AG04450 (cell line): Measurements from ENCODE around the gene CCDC28B. TPM values are rescaled to one million over a fixed set of nuclear protein-coding genes. Genes with fewer than 3 reads are reported as not detected.

Source experiments
- CTCF ChIA-PET: fragments of 300-600, 350-600 bp; formaldehyde crosslinking; extraction: SDS; loops from one replicate; lab custom pipeline; 2022; ENCODE audit warnings: antibody characterized with exemption, inconsistent platforms; lab: Charles Lee
- POLR2A ChIA-PET: fragments of 350-600 bp; formaldehyde crosslinking; extraction: SDS; loops from one replicate; lab custom pipeline; 2021; ENCODE audit warnings: antibody characterized with exemption, inconsistent platforms; lab: Yijun Ruan, JAX
- DNase-seq: peaks from one replicate; pipeline ENCODE4 v3.0.0-alpha.2; 2011; ENCODE audit warnings: low read depth, low spot score
- H3K27ac ChIP-seq: one replicate; pipeline ENCODE4 v1.5.1; 2012; ENCODE audit warnings: low read depth, low read length, control low read depth
- H3K27me3 ChIP-seq: one replicate; pipeline ENCODE4 v1.6.0; 2012; ENCODE audit warnings: low read length; ENCODE audit not compliant: control insufficient read depth, insufficient read depth
- H3K4me3 ChIP-seq: 2 replicates; pipeline ENCODE4 v1.5.1; 2011; ENCODE audit warnings: mild to moderate bottlenecking, low read depth, low read length, control low read depth
- H3K9me3 ChIP-seq: 2 replicates; pipeline ENCODE4 v1.5.1; 2012; ENCODE audit warnings: low read length; ENCODE audit not compliant: control insufficient read depth, insufficient read depth
- polyA plus RNA-seq: library from polyadenylated mRNA; depleted of rRNA; stranded (reverse); fragments of >200 nt; gene quantifications from 2 replicates; pipeline ENCODE4 v1.2.3, GENCODE V29; 2011
- TF ChIP-seq, protein P1 (sequence below): IDR thresholded peaks from 2 replicates; pipeline ENCODE4 v1.5.1; 2011; ENCODE audit warnings: low read depth, low read length, control low read depth, inconsistent platforms

CCDC28B gene
- polyA plus RNA-seq, 1 experiment = 17.6 TPM

DNA sequence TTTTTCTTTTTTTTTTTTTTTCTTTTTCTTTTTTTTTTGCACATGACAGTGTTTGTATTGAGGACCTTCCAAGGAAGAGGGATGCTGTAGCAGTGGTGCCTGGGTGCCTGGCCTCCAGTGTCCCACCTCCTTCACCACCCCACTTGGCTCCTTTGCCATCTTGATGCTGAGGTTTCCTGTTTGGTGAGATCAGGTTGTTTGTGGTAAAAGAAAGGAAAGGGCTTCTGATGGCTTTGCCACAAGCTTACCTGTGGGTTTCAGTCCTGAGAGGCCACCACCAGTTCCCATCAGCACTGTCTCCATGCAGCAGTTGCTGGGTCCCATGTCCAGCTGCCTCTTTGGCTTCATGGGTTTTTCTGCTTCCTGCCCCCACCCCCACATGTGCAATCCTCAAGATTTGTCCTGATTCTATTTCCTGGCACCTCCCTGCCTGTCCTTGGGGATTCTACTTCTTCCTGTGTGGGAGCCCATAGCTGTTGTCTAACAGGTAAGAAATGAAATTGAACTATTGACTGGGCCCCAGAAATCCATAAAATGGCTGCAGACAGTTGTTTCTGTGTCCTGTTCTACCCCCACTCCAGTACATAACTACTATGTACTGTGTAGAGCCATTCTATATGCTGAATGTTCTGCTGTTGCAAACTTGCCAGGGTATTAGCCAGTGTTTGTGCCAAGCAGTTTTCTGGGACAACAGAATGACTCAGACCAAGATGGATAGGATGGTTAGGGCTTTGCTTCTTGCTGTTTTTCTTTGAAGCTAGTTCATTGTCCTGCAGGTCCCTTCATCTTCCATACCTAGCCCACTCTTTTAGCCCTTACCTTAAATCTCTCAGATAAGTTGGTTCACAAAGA is 4.2 kb upstream of the CCDC28B start:
- TF ChIP-seq, protein P1, sequence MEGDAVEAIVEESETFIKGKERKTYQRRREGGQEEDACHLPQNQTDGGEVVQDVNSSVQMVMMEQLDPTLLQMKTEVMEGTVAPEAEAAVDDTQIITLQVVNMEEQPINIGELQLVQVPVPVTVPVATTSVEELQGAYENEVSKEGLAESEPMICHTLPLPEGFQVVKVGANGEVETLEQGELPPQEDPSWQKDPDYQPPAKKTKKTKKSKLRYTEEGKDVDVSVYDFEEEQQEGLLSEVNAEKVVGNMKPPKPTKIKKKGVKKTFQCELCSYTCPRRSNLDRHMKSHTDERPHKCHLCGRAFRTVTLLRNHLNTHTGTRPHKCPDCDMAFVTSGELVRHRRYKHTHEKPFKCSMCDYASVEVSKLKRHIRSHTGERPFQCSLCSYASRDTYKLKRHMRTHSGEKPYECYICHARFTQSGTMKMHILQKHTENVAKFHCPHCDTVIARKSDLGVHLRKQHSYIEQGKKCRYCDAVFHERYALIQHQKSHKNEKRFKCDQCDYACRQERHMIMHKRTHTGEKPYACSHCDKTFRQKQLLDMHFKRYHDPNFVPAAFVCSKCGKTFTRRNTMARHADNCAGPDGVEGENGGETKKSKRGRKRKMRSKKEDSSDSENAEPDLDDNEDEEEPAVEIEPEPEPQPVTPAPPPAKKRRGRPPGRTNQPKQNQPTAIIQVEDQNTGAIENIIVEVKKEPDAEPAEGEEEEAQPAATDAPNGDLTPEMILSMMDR = no peak
- Histone ChIP-seq H3K27me3 (no peaks in the 10 kb centered on the region), H3K9me3 (no peaks in the 10 kb centered on the region), H3K4me3 (no peak overlapping the region), H3K27ac (no peak overlapping the region)
- no peak for DNase-seq
- POLR2A ChIA-PET = interaction anchor here (0.7 to 2.2 kb wide), 3 partner anchors 10 to 85 kb away, joined by 6 to 9 read pairs (median 7); no protein-coding TSS in a partner anchor
- CTCF ChIA-PET = interaction anchor here (1.1 kb wide), 1 partner anchor 19 kb away, joined by 3 read pairs; no protein-coding TSS in a partner anchor

DNA sequence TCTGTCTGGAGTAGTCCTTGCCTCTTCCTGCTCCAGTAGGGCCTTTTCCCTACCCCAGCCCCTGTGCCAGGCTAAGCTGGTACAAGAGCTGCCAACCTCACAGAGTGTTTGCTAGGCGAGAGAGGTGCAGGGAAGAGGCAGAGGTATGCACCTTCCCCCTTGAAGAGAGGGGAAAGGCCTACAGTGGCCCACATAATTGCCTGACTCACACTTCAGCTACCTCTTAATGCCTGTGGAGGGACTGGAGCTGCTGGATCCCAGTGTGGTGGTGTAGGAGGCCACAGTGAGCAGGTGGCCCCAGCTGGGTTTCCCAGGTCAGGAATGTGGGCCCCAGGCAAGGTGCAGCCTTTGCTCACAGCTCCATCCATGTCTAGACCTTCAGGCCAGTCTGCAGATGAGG is 3.3 kb upstream of the CCDC28B start:
- no peaks in the 10 kb centered on the region for H3K27me3 ChIP-seq
- TF ChIP-seq, protein P1 = no peak
- peak overlapping the region; percentile 21 for H3K27ac ChIP-seq
- no peak overlapping the region for H3K4me3 ChIP-seq
- CTCF ChIA-PET = no interaction called here
- no peaks in the 10 kb centered on the region for H3K9me3 ChIP-seq
- POLR2A ChIA-PET = interaction anchor here (1.7 to 2.2 kb wide), 2 partner anchors 10 to 17 kb away, joined by 7 to 9 read pairs; no protein-coding TSS in a partner anchor
- DNase-seq = no peak

DNA sequence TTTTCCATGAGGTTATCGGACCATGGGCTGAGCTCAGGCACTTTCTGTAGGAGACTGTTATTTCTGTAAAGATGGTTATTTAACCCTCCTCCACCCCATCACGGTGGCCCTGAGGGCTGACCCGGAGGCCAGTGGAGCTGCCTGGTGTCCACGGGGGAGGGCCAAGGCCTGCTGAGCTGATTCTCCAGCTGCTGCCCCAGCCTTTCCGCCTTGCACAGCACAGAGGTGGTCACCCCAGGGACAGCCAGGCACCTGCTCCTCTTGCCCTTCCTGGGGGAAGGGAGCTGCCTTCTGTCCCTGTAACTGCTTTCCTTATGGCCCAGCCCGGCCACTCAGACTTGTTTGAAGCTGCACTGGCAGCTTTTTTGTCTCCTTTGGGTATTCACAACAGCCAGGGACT is 2.6 kb upstream of the CCDC28B start:
- no peaks in the 10 kb centered on the region for H3K9me3 ChIP-seq
- TF ChIP-seq, protein P1 = no peak
- ChIA-PET POLR2A (interaction anchor here (1.7 to 2.2 kb wide), 2 partner anchors 11 to 17 kb away, joined by 7 to 9 read pairs; no protein-coding TSS in a partner anchor), CTCF (no interaction called here)
- no peaks in the 10 kb centered on the region for H3K27me3 ChIP-seq
- H3K4me3 ChIP-seq = no peak overlapping the region
- DNase-seq = no peak
- H3K27ac ChIP-seq = no peak overlapping the region

DNA sequence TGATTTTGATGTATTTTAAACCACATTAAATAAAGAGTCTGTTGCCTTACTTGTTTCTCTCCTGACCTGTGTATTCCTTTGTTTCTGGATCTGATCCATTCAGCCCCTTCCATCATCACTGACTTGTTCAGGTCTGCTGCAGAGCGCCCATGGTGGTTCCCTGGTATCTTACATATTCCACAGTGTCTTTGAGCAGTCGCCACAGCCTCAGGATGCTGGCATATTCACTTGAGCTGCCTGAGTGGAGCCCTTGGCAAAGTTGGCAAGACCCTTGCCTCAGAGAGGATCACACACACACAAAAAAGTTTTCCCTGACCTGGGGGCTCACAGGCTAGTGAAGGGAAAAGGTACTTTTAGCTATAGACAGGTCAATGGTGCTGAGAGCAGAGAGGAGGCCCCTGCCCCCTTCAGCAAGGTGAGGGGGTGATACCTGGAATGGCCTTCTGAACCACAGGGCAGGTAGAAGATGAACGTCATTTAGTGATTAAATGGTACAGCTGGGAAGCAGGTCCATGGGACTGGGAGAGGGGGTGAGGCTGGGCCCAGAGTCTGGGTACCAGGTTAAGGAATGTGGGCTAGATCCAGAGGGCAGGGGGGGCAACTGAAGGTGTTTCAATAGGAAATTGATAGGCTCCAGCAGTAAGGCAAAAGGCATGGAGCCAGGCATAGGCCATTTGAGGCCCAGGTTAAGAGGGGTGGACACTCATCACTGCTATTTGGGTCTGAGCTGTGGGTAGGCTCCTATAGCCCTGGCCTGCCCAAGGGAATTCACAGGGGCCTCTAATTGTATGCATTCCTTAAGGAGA is 2.0 kb upstream of the CCDC28B start:
- DNase-seq = no peak
- CTCF ChIA-PET = no interaction called here
- Histone ChIP-seq H3K9me3 (no peaks in the 10 kb centered on the region), H3K27me3 (no peaks in the 10 kb centered on the region), H3K4me3 (no peak overlapping the region), H3K27ac (peak overlapping the region; percentile 11)
- POLR2A ChIA-PET = interaction anchor here (0.7 to 2.2 kb wide), 3 partner anchors 12 to 32 kb away, joined by 3 to 9 read pairs (median 7); no protein-coding TSS in a partner anchor
- TF ChIP-seq, protein P1 = no peak
